Hepatocyte (in vitro differentiated cells): Measurements from ENCODE around the gene MBP.

Source experiments
- EZH2 ChIP-seq: fragments of 200-600 bp; sonication (generic); IDR thresholded peaks from 2 replicates; pipeline ENCODE4 v1.6.1; 2016; ENCODE audit warnings: antibody characterized with exemption, mild to moderate bottlenecking, borderline replicate concordance
- EZH2phosphoT487 ChIP-seq: fragments of 200-600 bp; sonication (generic); IDR thresholded peaks from one replicate; pipeline ENCODE4 v1.6.1; 2018; ENCODE audit warnings: antibody characterized with exemption, mild to moderate bottlenecking, low read depth, moderate library complexity; ENCODE audit not compliant: unreplicated experiment, severe bottlenecking

- TF ChIP-seq EZH2 (no peak), EZH2phosphoT487 (no peak)
These were observed 53.9 kb downstream of the MBP start for GRCh38 chr18:77078690-77079070.
